ENCODE data around the gene MEG3. TPM values are rescaled to one million over a fixed set of nuclear protein-coding genes. Genes with fewer than 3 reads are reported as not detected.

The MEG3 gene
- total and polyA plus RNA-seq, 4 experiments from 2014 or later: not detected

DNA sequence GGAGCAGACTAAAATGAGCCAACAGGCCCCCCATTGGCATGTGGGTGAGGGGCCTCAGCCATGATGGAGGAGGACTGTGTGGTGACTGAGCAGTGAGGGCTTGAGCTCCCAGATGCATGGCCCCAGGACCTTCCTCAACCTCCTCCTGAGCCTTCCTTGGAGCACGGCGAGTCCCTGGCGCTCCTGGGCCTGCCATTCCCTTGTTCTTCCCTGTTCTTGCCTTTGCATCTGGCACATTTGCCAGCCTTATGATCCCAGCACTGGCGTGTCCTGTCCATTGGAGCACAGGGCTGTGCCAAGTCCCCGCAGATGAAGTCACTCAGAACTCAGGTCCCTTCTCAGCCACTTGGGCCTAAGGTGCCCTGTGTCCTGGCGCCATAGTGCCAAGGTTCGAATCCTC, 40.3 kb upstream of the MEG3 start:
- Histone ChIP-seq H3K4me1 (ENCODE audit: insufficient read depth, low read length) (no peaks in the 10 kb centered on the region), H3K4me3 (ENCODE audit: low read length in 2 of 2) (no peak overlapping the region), H3K9me3 (ENCODE audit: control insufficient read depth in 1 of 2, low read length in 2 of 2) (no peaks in the 10 kb centered on the region), H3K27me3 (ENCODE audit: insufficient read depth, low read length) (no peaks in the 10 kb centered on the region), H3K36me3 (ENCODE audit: insufficient read depth, low read length) (no peaks in the 10 kb centered on the region), H3K27ac (ENCODE audit: low read depth, low read length) (no peak overlapping the region)
- no peak for DNase-seq
- intact Hi-C loops (cut with micrococcal nuclease): no loop called here
- Mint-ChIP-seq H3K27me3 (peaks cover 7 to 11% of the 10 kb centered on the region in 2 donors), H3K4me3 (no peak overlapping the region), H3K4me1 (no peaks in the 10 kb centered on the region), H3K27ac (no peak overlapping the region), H3K36me3 (no peaks in the 10 kb centered on the region), H3K9me3 (no peaks in the 10 kb centered on the region)
- ChIA-PET POLR2A (ENCODE audit: partially characterized antibody) (no interaction called here), CTCF (ENCODE audit: partially characterized antibody) (no interaction called here)

DNA sequence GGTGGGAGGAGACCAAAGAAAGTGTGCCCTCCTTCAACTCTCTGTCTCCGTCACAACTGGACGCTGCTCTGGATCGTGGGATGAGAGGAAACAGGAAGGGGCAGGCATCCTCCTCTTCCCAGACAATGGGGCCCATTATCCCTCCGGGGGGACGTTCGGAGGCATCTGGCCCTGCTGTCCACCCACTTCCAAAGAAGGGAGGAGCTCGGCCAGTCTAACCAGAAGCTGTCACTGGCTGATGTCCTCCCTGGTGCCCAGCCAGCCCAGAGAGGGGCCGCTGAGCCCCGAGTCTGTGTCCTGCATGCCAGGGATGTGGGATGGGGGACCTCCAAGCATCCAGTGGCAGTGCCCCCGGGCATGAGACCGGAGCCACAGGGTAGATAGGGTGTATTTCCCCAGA, 39.8 kb upstream of the MEG3 start:
- H3K36me3 ChIP-seq (ENCODE audit: insufficient read depth, low read length): no peaks in the 10 kb centered on the region
- no peak overlapping the region for H3K27ac ChIP-seq (ENCODE audit: low read depth, low read length)
- intact Hi-C loops (cut with micrococcal nuclease): no loop called here
- H3K36me3 Mint-ChIP-seq: no peaks in the 10 kb centered on the region
- no peak overlapping the region for H3K27ac Mint-ChIP-seq
- no peaks in the 10 kb centered on the region for H3K4me1 ChIP-seq (ENCODE audit: insufficient read depth, low read length)
- POLR2A ChIA-PET (ENCODE audit: partially characterized antibody): no interaction called here
- no peak for DNase-seq
- H3K27me3 ChIP-seq (ENCODE audit: insufficient read depth, low read length): no peaks in the 10 kb centered on the region
- H3K4me3 Mint-ChIP-seq: no peak overlapping the region
- no peaks in the 10 kb centered on the region for H3K9me3 Mint-ChIP-seq
- CTCF ChIA-PET (ENCODE audit: partially characterized antibody): no interaction called here
- no peaks in the 10 kb centered on the region for H3K9me3 ChIP-seq (ENCODE audit: control insufficient read depth in 1 of 2, low read length in 2 of 2)
- H3K4me1 Mint-ChIP-seq: no peaks in the 10 kb centered on the region
- peaks cover 11 to 12% of the 10 kb centered on the region in 2 donors for H3K27me3 Mint-ChIP-seq
- H3K4me3 ChIP-seq (ENCODE audit: low read length in 2 of 2): no peak overlapping the region

DNA sequence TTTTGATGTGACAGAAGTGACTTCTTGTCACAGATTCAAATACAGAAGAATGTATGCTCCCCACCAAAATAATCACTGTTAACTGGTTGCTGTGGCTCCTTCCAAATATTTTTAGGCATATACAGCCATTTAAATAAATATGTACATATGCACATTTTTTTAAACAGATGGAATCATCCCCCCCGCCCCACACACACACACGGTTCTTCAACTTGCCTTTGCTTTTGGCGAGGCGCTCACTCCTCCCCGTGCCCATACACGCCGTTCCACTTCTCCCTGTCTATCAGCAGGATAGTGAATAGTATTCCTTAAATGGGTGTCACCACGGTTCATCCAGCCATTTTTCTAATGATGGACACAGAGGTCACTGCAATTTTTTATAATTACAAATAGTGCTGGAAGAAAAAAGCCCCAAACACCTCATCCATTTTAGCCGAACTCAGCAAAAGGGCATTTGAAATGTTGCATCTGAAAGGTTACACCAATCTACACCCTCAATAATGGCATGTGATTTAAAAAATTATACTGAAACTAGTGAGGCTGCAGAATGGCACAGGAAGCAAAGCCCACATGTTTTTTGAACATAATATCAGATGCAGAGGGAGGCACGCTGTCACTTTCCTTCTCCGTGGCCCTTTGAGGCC, 39.2 kb upstream of the MEG3 start:
- H3K27ac Mint-ChIP-seq: no peak overlapping the region
- DNase-seq: no peak
- no peak overlapping the region for H3K27ac ChIP-seq (ENCODE audit: low read depth, low read length)
- no peaks in the 10 kb centered on the region for H3K36me3 Mint-ChIP-seq
- H3K27me3 Mint-ChIP-seq: peaks cover 12 to 13% of the 10 kb centered on the region in 2 donors
- no peaks in the 10 kb centered on the region for H3K36me3 ChIP-seq (ENCODE audit: insufficient read depth, low read length)
- no peaks in the 10 kb centered on the region for H3K27me3 ChIP-seq (ENCODE audit: insufficient read depth, low read length)
- H3K4me3 ChIP-seq (ENCODE audit: low read length in 2 of 2): no peak overlapping the region
- H3K4me3 Mint-ChIP-seq: no peak overlapping the region
- ChIA-PET CTCF (ENCODE audit: partially characterized antibody) (no interaction called here), POLR2A (ENCODE audit: partially characterized antibody) (no interaction called here)
- H3K9me3 ChIP-seq (ENCODE audit: control insufficient read depth in 1 of 2, low read length in 2 of 2): no peaks in the 10 kb centered on the region
- intact Hi-C loops (cut with micrococcal nuclease): no loop called here
- no peaks in the 10 kb centered on the region for H3K9me3 Mint-ChIP-seq
- no peaks in the 10 kb centered on the region for H3K4me1 ChIP-seq (ENCODE audit: insufficient read depth, low read length)
- H3K4me1 Mint-ChIP-seq: no peaks in the 10 kb centered on the region

DNA sequence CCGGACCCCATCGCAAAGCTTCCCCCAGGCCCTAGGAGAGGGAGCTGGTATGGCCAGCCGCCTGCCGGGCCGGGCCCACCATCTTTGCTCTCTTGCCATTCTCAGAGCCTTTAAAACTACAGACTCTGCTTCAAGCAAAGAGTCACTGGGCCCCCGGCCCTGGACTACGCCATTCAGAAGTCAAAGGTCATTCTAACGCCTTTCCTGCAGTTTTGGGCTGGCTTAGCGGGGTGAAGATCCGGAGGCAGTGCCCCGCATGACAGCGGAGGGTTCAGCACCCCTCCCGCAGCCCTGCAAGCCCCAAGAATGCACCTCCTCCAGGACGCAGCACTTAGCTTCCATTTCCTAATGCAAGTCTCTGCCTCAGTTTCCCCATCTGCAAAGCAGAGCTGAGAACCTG, 38.3 kb upstream of the MEG3 start:
- no peak for DNase-seq
- no peaks in the 10 kb centered on the region for H3K4me1 Mint-ChIP-seq
- ChIA-PET POLR2A (ENCODE audit: partially characterized antibody) (no interaction called here), CTCF (ENCODE audit: partially characterized antibody) (no interaction called here)
- Histone ChIP-seq H3K27me3 (ENCODE audit: insufficient read depth, low read length) (no peaks in the 10 kb centered on the region), H3K36me3 (ENCODE audit: insufficient read depth, low read length) (no peaks in the 10 kb centered on the region), H3K4me1 (ENCODE audit: insufficient read depth, low read length) (no peaks in the 10 kb centered on the region), H3K9me3 (ENCODE audit: control insufficient read depth in 1 of 2, low read length in 2 of 2) (no peaks in the 10 kb centered on the region), H3K4me3 (ENCODE audit: low read length in 2 of 2) (no peak overlapping the region), H3K27ac (ENCODE audit: low read depth, low read length) (no peak overlapping the region)
- intact Hi-C loops (cut with micrococcal nuclease): no loop called here
- H3K4me3 Mint-ChIP-seq: no peak overlapping the region
- no peaks in the 10 kb centered on the region for H3K36me3 Mint-ChIP-seq
- H3K27me3 Mint-ChIP-seq: peaks cover 15 to 16% of the 10 kb centered on the region in 2 donors
- no peaks in the 10 kb centered on the region for H3K9me3 Mint-ChIP-seq
- no peak overlapping the region for H3K27ac Mint-ChIP-seq

- Mint-ChIP-seq H3K4me3 (no peak overlapping the region), H3K27me3 (peaks cover 11 to 13% of the 10 kb centered on the region in 2 donors), H3K9me3 (no peaks in the 10 kb centered on the region), H3K36me3 (no peaks in the 10 kb centered on the region), H3K27ac (peak overlapping the region in 1 of 7 donors; percentile 1), H3K4me1 (no peaks in the 10 kb centered on the region)
- H3K4me1 ChIP-seq (ENCODE audit: insufficient read depth, low read length): no peaks in the 10 kb centered on the region
- DNase-seq: no peak
- ChIA-PET POLR2A (ENCODE audit: partially characterized antibody) (no interaction called here), CTCF (ENCODE audit: partially characterized antibody) (no interaction called here)
- H3K4me3 ChIP-seq (ENCODE audit: low read length in 2 of 2): no peak overlapping the region
- H3K27me3 ChIP-seq (ENCODE audit: insufficient read depth, low read length): no peaks in the 10 kb centered on the region
- no peaks in the 10 kb centered on the region for H3K36me3 ChIP-seq (ENCODE audit: insufficient read depth, low read length)
- no peak overlapping the region for H3K27ac ChIP-seq (ENCODE audit: low read depth, low read length)
- no peaks in the 10 kb centered on the region for H3K9me3 ChIP-seq (ENCODE audit: control insufficient read depth in 1 of 2, low read length in 2 of 2)
- intact Hi-C loops (cut with micrococcal nuclease): no loop called here
Measured at GRCh38 chr14:100788517-100788916, 37.4 kb upstream of the MEG3 start.

GRCh38 chr14:100788942-100789341, 37.0 kb upstream of the MEG3 start:
- Mint-ChIP-seq H3K4me1 (no peaks in the 10 kb centered on the region), H3K9me3 (no peaks in the 10 kb centered on the region), H3K27me3 (peaks cover 11 to 13% of the 10 kb centered on the region in 2 donors), H3K36me3 (no peaks in the 10 kb centered on the region), H3K27ac (no peak overlapping the region), H3K4me3 (no peak overlapping the region)
- intact Hi-C loops (cut with micrococcal nuclease): no loop called here
- POLR2A ChIA-PET (ENCODE audit: partially characterized antibody): no interaction called here
- no peak overlapping the region for H3K27ac ChIP-seq (ENCODE audit: low read depth, low read length)
- DNase-seq: no peak
- H3K4me3 ChIP-seq (ENCODE audit: low read length in 2 of 2): no peak overlapping the region
- CTCF ChIA-PET (ENCODE audit: partially characterized antibody): no interaction called here
- no peaks in the 10 kb centered on the region for H3K36me3 ChIP-seq (ENCODE audit: insufficient read depth, low read length)
- no peaks in the 10 kb centered on the region for H3K27me3 ChIP-seq (ENCODE audit: insufficient read depth, low read length)
- H3K4me1 ChIP-seq (ENCODE audit: insufficient read depth, low read length): no peaks in the 10 kb centered on the region
- H3K9me3 ChIP-seq (ENCODE audit: control insufficient read depth in 1 of 2, low read length in 2 of 2): no peaks in the 10 kb centered on the region

DNA sequence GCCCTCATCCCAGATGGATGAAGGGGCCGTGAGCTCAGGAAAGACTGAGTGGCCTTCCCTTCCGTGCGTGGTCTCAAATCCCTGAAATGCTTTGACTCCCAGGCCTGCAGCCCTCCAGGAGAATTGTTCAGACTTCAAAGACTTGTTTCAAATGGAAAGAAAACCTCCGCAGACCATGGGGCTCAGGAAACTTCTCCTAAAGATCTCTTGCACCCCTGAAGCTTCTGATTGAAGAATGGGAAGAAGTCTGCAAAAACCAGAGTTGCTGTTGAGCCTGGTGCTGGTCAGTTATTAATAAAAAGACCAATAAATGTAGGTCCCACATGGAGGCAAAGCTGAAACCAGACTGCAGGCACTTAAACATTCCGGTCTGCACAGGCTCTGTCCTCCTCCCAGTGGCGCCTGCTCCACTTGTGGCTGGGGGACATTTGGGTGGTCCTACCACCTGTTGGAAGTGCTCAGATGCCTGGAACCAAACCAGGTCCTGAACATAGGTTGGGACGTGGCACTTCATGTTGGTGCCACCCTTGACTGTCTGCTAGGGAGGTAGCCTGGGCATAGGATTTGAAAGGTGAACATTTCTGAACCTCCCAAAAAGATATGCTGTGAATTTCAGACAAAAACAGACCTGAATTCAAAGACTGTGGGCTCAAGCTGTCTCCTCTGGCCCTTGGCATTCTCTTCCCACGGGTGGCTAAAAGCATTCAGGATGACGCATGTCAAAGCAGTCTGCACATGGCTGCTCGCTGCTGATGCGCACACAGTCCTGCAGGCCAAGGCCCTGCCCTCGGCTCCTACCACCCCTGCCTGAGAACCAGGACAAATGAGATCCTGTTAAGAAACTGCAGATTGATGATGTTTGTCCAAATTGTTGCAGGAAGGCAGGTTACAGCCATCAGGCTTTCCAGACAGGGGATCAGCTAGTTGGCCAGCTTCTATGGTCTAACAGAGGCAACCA, 36.2 kb upstream of the MEG3 start:
- H3K4me3 ChIP-seq (ENCODE audit: low read length in 2 of 2): no peak overlapping the region
- Mint-ChIP-seq H3K4me3 (no peak overlapping the region), H3K4me1 (no peaks in the 10 kb centered on the region), H3K36me3 (no peaks in the 10 kb centered on the region), H3K27ac (no peak overlapping the region), H3K9me3 (no peaks in the 10 kb centered on the region), H3K27me3 (peaks cover 13 to 15% of the 10 kb centered on the region in 2 donors)
- intact Hi-C loops (cut with micrococcal nuclease): no loop called here
- H3K27me3 ChIP-seq (ENCODE audit: insufficient read depth, low read length): no peaks in the 10 kb centered on the region
- DNase-seq: no peak
- no peaks in the 10 kb centered on the region for H3K36me3 ChIP-seq (ENCODE audit: insufficient read depth, low read length)
- CTCF ChIA-PET (ENCODE audit: partially characterized antibody): no interaction called here
- H3K4me1 ChIP-seq (ENCODE audit: insufficient read depth, low read length): no peaks in the 10 kb centered on the region
- H3K27ac ChIP-seq (ENCODE audit: low read depth, low read length): no peak overlapping the region
- H3K9me3 ChIP-seq (ENCODE audit: control insufficient read depth in 1 of 2, low read length in 2 of 2): no peaks in the 10 kb centered on the region
- POLR2A ChIA-PET (ENCODE audit: partially characterized antibody): no interaction called here
